GM18858 (cell line): ENCODE data around the gene ABHD1.

ENCODE experiments used
- ATAC-seq: cut with Tn5 transposase; IDR thresholded peaks from one replicate; pipeline ENCODE4 v1.9.1; 2021; ENCODE audit not compliant: unreplicated experiment

The ABHD1 gene

DNA sequence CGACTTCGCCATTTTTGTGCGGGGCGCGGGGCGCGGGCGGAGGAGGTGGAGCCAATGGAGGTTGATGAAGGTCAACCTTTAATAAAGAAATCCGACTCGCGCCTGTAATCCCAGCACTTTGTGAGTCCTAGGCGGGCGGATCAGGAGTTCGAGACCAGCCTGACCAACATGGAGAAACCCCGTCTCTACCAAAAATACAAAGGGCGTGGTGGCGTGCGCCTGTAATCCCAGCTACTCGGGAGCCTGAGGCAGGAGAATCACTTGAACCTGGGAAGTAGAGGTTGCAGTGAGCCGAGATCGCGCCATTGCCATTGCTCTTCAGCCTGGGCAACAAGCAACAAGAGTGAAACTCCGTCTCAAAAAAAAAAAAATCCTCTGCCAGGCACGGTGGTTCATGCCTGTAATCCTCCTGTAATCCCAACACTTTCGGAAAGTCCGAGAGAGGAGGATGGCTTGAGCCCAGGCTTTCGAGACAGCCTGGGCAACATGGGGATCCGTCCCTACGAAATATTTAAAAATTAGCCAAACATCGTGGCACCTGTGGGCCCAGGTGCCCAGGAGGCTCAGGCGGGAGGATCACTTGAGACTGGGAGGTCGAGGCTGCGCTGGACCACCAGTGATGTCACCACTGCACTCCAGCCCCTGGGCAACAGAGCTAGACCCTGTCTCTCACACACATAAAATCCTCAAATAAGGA is 11.3 kb downstream of the ABHD1 start:
- no peak for ATAC-seq

DNA sequence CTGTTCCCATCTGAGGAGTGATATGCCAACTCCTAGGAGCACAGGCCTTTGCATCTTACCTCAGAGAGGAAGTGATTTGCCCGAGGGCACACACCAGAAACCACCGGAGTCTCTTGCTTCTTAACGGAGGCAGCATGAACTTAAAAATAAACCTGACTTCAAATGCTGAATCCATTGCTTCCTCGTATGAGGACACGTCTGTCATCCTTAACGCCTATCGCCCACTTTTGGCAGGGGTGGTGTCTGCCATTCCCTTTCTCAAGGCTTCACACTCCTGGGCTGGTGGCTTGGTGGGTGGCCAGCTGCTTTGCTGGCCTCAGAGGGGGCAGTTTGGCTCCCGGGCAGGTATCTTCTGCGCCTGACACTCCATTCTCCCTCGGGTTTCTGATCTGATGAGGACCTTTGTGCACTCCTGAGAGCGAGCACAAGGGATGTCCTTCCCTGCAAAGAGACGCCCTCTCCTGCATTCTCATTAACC is 11.9 kb downstream of the ABHD1 start:
- ATAC-seq = no peak

DNA sequence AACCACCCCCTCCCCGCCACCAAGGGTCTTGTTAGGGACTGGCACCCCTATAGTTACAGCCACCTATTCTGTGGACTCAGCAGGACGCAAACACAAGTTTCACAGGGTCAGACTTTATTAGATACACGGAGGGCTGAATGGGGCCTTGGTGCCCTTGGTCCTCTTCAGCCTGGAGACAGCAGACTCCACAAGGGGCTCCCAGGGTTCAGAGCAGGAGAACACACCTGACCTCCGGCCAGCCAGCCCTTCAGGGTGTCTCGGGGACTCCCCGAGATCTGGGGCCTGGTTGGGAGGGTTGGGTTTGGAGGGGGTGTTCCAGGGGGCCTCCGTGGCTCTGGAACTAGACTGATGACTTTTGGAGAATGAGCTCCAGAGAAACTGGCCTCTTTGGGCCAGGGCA is 13.1 kb downstream of the ABHD1 start:
- ATAC-seq = no peak

DNA sequence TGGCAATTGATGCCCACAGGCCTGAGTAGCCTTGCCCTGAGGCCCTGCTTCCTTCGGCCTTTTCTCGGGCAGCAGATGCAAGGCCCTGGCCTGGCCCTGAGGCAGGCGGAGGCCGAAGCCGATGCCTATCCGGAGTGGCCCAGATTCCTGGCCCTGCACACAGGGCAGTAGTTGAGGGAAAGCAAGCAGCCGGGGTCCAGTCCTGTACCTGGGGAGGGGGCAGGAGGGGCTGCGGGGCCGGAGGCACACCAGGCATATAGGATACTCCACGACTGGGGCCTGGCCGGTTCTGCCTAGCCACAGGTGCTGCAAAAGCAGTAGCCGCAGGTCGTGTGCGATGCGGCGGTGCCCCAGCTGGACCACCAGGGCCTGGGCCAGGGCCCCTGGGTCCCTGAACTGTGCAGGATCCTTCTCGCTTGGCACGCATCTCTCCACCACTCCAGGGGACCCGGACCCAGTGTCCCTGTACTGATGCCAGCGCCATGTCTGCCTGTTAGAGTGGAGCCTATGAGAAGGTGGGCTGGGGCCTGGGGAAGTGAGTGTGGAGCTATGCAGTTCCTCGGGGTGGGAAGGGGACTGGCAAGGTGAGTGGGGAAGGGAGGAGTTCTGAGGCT is 13.8 kb downstream of the ABHD1 start:
- ATAC-seq = no peak

DNA sequence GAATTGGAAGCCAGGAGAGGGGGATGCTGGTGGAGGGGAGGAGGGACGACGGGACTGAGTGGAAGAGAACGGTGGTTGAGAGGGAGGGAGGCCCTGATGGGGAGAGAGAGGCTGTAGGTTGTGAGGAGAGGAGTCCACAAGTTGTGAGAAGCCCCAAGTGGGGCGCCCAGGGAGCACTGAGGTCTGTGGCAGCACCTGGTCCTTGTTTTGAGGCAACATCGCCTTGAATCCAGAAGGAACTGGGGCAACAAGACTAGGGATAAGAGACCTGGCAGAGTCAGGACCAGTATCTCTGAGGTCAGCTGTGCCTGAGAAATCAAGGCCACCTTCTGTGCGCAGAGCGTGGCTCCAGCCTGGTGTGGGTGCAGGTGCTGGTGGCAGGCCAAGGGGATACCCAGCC is 14.5 kb downstream of the ABHD1 start:
- no peak for ATAC-seq

DNA sequence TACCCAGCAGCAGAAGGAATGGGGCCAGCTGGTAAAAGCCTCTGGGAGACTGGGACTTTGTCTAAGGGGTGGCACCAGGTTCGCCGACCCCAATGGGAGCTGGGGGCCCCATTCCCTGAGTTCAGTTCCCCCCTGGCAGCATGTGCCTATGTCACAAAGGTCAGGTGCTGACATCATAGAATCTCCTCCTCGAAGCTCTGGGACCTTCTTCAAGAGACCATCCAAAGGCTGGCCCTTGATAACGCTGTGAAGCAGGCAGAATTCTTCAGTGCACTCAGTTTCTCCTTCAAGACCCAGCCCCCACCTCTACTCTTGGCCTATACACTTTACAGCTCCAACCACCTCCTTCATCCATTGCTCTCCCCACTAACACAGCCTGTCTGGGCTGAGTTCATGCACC is 15.7 kb downstream of the ABHD1 start, which contains the start of gene PRR30:
TSS of gene PRR30 (minus strand) at position 101 of the 400 bp plus-strand sequence. CDS start 1,081 bp downstream, outside the sequence.
- ATAC-seq = no peak

DNA sequence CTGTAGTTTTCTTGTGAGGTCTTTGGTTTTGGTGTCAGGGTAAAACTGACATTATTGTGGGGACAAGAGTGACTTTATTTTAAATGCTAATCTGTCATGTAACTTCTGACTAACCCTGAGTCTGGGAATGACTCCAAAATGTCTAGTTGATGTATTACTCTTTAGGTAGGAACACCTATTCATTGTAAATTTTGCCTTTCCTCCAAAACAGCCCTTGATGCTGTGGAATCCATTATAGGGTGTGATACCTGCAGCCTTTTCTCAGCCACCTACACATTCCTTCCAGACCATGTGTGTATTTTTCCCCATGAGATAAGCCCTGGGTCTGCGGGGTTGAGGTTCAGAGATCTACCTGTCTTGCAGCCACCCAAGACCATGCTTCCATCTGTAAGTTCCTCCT is 19.7 kb downstream of the ABHD1 start:
- ATAC-seq = no peak

DNA sequence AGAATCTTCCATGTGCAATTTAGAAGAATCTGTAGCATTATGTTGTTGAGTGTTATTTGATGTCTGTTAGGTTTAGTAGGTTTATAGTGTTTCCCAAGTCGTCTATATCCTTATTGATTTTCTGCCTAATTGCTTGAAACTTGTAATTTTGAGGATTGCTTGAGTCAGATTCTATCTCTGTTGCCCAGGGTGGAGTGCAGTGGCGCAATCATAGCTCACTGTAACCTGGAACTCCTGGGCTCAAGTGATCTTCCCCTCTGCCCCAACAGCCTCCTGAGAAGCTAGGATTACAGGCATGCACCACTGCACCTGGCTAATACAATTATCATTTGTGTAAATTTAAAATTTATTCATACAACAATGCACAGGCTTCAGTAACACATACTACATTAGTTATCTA is 22.1 kb downstream of the ABHD1 start:
- ATAC-seq = no peak

DNA sequence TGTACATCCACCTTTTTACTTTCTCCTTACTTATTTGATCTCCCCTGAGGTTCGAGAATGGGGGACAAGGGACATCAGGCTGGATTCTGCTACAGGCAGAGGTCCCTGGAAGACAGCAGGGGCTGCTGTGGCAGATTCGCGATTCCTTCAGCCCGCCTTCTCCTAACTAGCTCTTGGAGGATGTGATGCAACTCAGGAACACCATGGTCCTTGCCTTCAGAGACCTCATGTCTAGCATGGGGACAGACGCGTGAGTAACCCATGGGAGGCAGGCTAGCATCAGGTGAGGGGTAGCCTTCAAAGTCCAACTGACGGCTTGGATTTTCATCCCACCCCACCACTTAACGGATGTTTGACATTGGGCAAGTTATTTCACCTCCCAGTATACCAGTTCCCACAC is 24.3 kb downstream of the ABHD1 start:
- ATAC-seq = no peak

DNA sequence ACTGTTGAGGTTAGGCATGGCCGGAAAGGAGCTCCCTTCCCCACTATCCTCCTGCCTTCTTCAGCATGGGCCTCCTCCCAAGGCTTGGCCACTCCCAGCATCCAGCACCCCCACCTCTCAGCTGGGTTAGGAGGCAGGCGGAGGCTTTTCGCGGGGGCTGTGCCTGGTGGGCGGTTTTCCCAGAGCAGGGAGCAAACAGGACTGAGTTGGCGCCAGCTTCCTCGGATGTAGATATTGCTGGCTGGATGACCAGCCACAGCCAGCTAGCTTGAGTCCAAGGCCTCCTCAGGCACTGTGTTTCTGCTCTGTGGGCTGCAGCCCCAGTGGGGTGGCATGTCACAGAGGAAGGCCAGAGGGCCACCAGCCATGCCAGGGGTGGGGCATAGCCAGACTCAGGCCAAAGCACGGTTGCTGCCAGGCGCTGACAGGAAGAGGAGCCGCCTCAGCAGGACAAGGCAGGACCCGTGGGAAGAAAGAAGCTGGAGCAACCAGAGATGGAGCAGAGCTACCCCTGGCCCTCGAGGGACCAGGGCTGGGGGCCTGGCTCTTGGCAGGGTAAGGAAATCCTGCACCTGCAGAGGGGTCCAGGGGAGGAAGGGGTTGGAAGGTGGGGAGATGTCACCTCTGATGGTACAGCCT is 25.3 kb downstream of the ABHD1 start, which contains the start of gene TCF23:
TSS of gene TCF23 (plus strand) at position 204 of the 639 bp plus-strand sequence. CDS start at position 334, 130 bp downstream.
- ATAC-seq = no peak

DNA sequence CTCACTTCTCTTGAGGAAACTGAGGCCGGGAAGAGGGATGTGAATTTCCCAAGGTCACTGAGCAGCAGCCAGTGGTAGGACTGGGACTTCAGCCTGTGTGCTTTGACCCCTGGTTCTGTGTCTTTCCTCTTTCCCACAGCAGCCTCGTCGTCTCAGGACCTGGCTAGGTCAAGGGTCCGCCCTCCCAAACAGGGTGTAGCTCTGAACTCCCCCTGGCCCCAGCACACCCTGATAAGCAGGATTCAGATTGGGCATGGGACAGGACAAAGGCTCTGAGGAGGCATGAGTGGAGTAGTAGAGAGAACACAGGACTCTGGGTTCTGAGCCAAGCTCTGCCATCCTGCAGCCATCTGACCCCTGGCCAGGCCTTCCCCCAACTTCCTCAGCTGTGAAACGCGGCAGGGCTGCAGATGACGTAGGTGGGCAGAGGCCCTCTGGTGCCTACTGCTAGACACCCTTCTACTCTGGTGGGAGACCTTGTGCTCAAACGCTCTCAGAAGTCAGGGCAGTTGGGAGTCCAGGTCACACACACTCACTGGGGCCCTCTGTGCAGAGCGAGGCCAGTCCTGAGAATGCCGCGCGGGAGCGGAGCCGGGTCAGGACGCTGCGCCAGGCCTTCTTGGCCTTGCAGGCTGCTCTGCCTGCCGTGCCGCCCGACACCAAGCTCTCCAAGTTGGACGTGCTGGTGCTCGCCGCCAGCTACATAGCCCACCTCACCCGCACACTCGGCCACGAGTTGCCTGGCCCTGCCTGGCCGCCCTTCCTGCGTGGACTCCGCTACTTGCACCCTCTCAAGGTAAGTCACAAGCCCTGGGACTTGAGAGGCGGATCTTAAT is 26.2 kb downstream of the ABHD1 start:
- no peak for ATAC-seq

DNA sequence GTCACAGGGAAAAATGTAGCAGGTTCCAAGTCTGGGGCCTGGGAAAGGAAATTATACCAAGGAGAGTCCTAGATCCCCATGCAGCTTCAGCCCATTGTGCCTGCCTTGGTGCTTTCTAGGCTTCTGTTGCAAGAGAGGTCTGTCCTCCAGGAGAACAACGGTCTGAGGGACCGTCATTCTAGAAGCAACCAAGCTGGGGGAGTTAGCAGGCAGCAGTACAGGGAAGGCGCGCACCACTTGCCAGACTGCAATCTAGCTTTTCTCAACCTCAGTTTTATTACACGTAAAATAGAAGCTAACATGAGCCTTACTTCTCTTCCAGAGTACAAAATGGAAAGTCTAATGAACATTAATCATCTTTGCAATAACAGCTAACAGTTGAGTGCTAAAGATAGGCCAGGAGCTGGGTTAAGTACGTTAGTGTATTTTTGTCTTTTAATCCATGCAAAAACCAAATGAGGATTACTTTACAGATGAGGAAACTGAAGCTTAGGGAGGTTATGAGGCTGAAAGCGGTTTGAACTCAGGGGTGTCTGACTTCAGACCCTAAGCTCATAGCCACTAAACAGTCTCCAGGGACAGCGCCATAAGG is 27.1 kb downstream of the ABHD1 start:
- ATAC-seq = no peak

DNA sequence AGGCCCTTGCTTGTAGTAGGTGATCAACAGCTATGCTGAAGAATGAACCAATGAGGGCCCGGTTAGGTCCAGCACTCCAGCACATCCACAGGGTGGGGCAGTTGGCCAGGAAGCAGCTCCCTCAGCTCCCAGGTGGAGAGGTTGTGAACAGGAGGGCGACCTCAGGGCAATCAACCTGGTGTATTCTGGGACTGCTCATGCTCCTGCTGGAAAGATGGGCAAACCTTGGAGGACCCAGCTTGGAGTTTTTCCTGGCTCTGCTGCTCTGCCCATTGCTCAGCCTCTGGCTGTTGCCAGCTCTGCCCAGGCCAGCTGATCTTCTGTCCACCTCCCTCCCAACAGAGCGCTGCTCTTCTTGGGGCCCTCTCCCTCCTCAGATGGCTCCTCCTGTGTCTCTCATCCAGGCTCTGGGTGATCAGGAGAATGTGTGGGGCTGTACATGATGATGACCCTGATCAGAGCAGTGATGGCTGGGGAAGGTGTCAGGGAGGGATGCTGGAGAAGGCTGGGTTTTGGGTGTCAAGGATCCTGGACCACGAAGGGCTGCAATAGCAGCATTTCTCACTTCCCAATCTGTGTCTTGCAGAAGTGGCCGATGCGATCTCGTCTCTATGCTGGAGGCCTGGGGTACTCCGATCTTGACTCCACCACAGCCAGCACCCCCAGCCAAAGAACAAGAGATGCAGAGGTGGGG is 28.6 kb downstream of the ABHD1 start:
- no peak for ATAC-seq

DNA sequence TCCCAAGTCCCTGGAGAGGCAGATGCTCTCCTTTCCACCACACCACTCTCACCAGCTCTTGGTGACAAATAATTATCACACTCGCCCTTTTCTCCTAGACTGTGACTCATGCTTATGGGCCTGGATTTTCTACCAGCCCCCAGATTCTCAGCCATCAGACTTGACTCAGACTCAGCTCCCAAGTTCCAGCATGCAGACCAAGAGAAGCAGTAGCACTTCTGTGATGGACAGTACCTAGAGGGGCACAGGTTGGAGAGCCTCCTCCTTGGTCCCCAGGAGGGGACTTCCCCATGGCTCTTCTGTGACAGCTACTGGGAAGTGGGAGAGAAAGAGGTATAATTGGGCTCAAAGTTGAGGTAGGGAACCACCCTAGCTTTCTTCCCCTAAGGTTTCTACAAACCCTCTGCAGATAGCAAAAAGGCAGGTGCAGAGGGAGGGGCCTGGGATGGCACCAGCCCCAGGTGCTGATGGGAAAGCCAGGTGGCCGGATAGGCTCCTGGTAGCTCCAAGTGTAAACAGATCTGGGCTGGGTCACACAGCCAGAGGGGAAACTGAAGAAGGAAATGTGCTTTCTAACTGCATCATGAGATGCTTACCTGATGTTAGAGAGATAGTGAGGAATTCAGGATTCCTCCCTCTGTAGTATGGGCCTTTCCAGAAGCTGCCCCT is 29.3 kb downstream of the ABHD1 start:
- no peak for ATAC-seq

DNA sequence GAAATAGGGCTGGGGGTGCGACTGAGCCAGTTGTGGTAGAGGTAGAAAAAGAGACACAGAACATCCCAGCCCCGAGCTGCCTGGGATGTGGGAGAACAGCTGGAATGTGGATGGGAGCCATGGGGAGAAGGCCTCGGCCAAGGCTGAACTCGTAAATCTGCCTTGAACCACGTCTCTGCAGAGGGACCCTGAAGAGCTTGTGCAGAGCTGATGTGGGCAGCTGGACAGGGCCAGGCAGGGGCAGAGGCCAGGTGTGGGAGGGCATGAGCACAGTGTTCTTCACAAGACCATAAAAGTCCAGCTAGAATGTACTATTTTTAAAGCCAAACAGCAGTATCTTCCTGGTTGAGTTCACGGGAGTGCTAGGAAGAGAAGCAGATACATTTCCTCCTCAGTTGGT is 30.9 kb downstream of the ABHD1 start:
- no peak for ATAC-seq

DNA sequence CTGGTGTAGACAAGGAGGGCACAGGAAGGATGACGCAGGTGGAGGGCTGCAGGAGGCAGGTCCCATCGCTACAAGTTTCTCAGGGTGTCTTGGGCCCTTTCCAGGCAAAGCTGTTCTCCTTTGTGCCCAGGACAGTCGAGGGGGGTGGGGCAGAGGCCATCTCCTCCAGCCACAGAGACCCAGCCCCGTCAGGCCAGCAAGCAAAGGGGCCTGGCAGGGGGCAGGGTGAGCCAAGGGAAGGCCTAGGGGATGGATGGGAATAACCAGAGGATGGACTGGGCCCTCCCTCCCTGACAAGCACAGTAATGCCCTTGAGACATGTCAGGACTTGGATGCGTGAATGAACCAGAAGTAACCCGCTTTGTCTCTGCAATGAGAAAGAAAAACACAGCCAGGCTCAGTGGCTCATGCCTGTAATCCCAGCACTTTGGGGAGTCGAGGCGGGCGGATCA is 31.5 kb downstream of the ABHD1 start:
- no peak for ATAC-seq

DNA sequence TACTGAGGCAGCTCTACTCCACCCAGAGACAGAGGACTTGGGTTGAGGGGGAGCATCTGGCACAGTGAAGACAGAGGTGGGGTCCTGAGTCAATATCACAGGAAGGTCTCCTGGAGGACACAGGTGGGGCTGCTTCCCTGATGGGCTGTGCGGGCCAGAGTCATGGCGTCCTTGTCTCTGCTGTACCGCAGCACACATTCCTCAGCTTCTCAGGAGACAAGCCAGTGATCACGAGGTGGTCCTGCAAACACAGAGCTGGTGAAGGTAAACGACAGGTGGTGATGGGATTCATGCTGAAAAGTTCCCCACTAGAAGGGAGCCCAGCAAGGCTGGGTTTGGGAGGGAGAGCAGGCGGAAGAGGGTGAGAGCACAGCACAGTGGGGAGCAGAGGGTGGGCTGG is 34.9 kb downstream of the ABHD1 start:
- no peak for ATAC-seq

DNA sequence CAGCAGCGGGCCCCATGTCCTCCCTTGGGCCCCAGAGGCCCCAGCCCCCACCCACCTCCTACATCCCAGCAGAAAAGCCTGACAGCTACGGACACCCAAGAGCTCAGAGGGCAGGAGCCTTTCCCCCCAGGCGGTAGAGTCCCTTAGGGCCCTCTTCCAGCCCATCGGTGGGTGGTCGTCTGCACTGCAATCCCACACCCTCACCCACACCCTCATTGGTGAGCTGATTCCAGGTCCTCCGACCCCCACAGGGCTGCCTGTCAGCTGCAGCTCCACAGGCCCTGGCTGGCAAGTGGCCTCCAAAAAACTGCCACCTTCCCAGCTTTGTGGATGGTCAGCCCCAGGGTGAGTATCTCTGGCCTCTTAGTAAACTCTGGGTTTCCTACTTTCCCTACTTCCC is 35.7 kb downstream of the ABHD1 start:
- ATAC-seq = no peak

DNA sequence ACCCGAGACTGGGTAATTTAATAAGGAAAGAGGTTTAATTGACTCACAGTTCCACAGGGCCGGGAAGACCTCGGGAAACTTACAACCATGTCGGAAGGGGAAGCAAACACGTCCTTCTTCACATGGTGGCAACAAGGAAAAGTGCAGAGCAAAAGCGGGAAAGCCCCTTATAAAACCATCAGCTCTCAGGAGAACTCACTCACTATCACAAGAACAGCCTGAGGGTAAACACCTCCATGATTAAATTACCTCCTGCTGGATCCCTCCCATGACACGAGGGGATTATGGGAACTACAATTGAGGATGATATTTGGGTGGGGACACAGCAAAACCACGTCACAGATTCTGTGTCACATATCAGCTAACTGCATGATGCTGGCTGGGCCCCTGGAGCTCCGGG is 36.6 kb downstream of the ABHD1 start:
- ATAC-seq = no peak
